ENCODE data around the gene PREP. TPM values are rescaled to one million over a fixed set of nuclear protein-coding genes. Genes with fewer than 3 reads are reported as not detected.

PREP gene
- polyA plus RNA-seq, 2 of the 4 experiments (the other 2 are of a cell fraction), result 18.9 to 29.7 TPM

GRCh38 chr6:105382496-105382895 lies 20.4 kb downstream of the PREP start (continued):
- TF ChIP-seq TP53 (CRISPR knock-in tag; IDR thresholded peaks at IDR 0.05) (no peak), FOXS1 (CRISPR knock-in tag; IDR thresholded peaks at IDR 0.05) (no peak), PHF8 (IDR thresholded peaks at IDR 0.05; ENCODE audit: borderline replicate concordance, low read depth) (no peak), REST (IDR thresholded peaks at IDR 0.05) (no peak), HES2 (IDR thresholded peaks at IDR 0.05) (no peak), ZFP36 (IDR thresholded peaks at IDR 0.05; ENCODE audit: borderline replicate concordance, partially characterized antibody) (no peak)
- TF ChIP-seq, protein P1, sequence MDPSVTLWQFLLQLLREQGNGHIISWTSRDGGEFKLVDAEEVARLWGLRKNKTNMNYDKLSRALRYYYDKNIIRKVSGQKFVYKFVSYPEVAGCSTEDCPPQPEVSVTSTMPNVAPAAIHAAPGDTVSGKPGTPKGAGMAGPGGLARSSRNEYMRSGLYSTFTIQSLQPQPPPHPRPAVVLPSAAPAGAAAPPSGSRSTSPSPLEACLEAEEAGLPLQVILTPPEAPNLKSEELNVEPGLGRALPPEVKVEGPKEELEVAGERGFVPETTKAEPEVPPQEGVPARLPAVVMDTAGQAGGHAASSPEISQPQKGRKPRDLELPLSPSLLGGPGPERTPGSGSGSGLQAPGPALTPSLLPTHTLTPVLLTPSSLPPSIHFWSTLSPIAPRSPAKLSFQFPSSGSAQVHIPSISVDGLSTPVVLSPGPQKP (IDR thresholded peaks at IDR 0.05; ENCODE audit: low read depth, low read length), result no peak

GRCh38 chr6:105380634-105381033 lies 22.2 kb downstream of the PREP start:
- ATAC-seq (no peak), FAIRE-seq (no peak)

DNA sequence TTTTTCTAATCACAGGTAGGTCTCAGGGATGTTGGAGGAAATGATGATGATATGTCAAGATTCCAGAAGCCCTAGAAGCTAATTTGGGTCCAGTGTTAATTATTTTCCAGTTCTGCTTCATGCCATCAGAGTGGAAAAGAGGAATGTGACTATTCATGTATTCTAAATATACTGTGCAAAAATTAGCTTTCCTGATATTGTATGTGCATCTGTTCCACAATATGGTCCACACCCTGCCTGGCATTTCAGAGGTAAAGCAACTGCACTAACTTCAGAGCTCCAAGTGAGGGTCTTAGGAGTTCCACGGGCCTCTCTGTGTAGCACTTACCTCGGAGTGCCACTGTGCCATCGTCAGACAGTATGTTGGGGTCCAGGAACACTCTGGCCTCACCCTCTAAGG lies 27.1 kb downstream of the PREP start:
- Histone ChIP-seq H3K9me3 (no peaks in the 10 kb centered on the region), H3K27ac (no peak overlapping the region), H3K4me3 (no peak overlapping the region), H3K4me2 (no peak overlapping the region), H3K4me1 (peaks cover 6% of the 10 kb centered on the region; the same call in 1 of the 3 replicates)
- 83% methylated on average over 1 of the region's 3 CpGs for WGBS (ENCODE audit: missing lambda C conversion rate)
- no peak for FAIRE-seq
- ATAC-seq, result no peak
- DNase-seq (ENCODE audit: low read depth in 1 of 2, low spot score in 1 of 2), result no peak
- ChIA-PET POLR2A (no interaction called here), CTCF (interaction anchor here (1.0 to 1.4 kb wide), 3 partner anchors 12 to 288 kb away, joined by 3 to 5 read pairs (median 4); no protein-coding TSS in a partner anchor)
- TF ChIP-seq HMGXB4 (CRISPR knock-in tag; IDR thresholded peaks at IDR 0.05; ENCODE audit: borderline replicate concordance) (no peak), HOXB5 (CRISPR knock-in tag; IDR thresholded peaks at IDR 0.05) (no peak), MYC (IDR thresholded peaks at IDR 0.05; ENCODE audit: borderline replicate concordance, low read length) (no peak), ESRRA (IDR thresholded peaks at IDR 0.05; ENCODE audit: borderline replicate concordance, low read length) (no peak), PBX3 (IDR thresholded peaks at IDR 0.05) (no peak), JUN (IDR thresholded peaks at IDR 0.05) (no peak), POLR2AphosphoS2 (conservative IDR thresholded peaks at IDR 0.05; ENCODE audit: low read length) (no peak), ZC3H11A (IDR thresholded peaks at IDR 0.05) (no peak), KDM5A (IDR thresholded peaks at IDR 0.05) (no peak), CEBPB (IDR thresholded peaks at IDR 0.05) (no peak), ZFP36 (IDR thresholded peaks at IDR 0.05; ENCODE audit: borderline replicate concordance, partially characterized antibody) (no peak), NR3C1 (IDR thresholded peaks at IDR 0.05) (no peak)

More at GRCh38 chr6:105380634-105381033, 22.2 kb downstream of the PREP start:
- WGBS (ENCODE audit: missing lambda C conversion rate), result 97% methylated on average over 2 of the region's 2 CpGs
- Histone ChIP-seq H3K4me2 (no peak overlapping the region), H3K27ac (no peak overlapping the region), H3K4me3 (no peak overlapping the region), H3K4me1 (peaks cover 11% of the 10 kb centered on the region; the same call in 1 of the 3 replicates), H3K9me3 (no peaks in the 10 kb centered on the region)
- ChIA-PET POLR2A (no interaction called here), CTCF (interaction anchor here (0.8 kb wide), 2 partner anchors 8 to 843 kb away, joined by 3 to 5 read pairs; no protein-coding TSS in a partner anchor)
- no peak for DNase-seq (ENCODE audit: low read depth in 1 of 2, low spot score in 1 of 2)
- TF ChIP-seq PBX3 (IDR thresholded peaks at IDR 0.05), result no peak
- TF ChIP-seq POLR2AphosphoS2 (conservative IDR thresholded peaks at IDR 0.05; ENCODE audit: low read length), result no peak
- TF ChIP-seq FOXS1 (CRISPR knock-in tag; IDR thresholded peaks at IDR 0.05), result no peak
- no peak for TF ChIP-seq ZFP36 (IDR thresholded peaks at IDR 0.05; ENCODE audit: borderline replicate concordance, partially characterized antibody)
- TF ChIP-seq ZC3H11A (IDR thresholded peaks at IDR 0.05), result no peak
- no peak for TF ChIP-seq MAX (IDR thresholded peaks at IDR 0.05)
- TF ChIP-seq RCOR1 (IDR thresholded peaks at IDR 0.05; ENCODE audit: low read depth, low read length), result no peak
- no peak for TF ChIP-seq HOXA7 (CRISPR knock-in tag; IDR thresholded peaks at IDR 0.05)
- no peak for TF ChIP-seq JUNB (IDR thresholded peaks at IDR 0.05)
- TF ChIP-seq KDM1A (IDR thresholded peaks at IDR 0.05; ENCODE audit: low read depth), result no peak
- no peak for TF ChIP-seq GATA3 (IDR thresholded peaks at IDR 0.05; ENCODE audit: borderline replicate concordance)
- no peak for TF ChIP-seq EP300 (IDR thresholded peaks at IDR 0.05)
- TF ChIP-seq MAZ (IDR thresholded peaks at IDR 0.05; ENCODE audit: borderline replicate concordance, low read depth, low read length), result no peak

Data from A549 (cell line).